Neural cell (in vitro differentiated cells): ENCODE measurements around the gene RAPGEF3.

Experiments
- CTCF ChIP-seq: fragments of 450-650 bp; IDR thresholded peaks from 2 replicates; pipeline ENCODE4 v1.5.1; 2014; ENCODE audit warnings: antibody characterized with exemption, mild to moderate bottlenecking, moderate library complexity; ENCODE audit not compliant: poor library complexity, severe bottlenecking
- EP300 ChIP-seq: fragments of 450-650 bp; conservative IDR thresholded peaks from 2 replicates; pipeline ENCODE4 v1.6.1; 2014; ENCODE audit warnings: antibody characterized with exemption, mild to moderate bottlenecking, moderate library complexity; ENCODE audit not compliant: poor library complexity, severe bottlenecking
- EZH2 ChIP-seq: fragments of 200-600, 300-800 bp; shearing (Covaris generic), sonication (generic); IDR thresholded peaks from 2 replicates; pipeline ENCODE4 v1.6.1; 2014; ENCODE audit warnings: antibody characterized with exemption, low read length, borderline replicate concordance, mild to moderate bottlenecking; ENCODE audit not compliant: insufficient read depth, poor library complexity, severe bottlenecking
- POLR2AphosphoS5 ChIP-seq: IDR thresholded peaks from 2 replicates; pipeline ENCODE4 v1.6.1; 2012
- RAD21 ChIP-seq: fragments of 450-650 bp; conservative IDR thresholded peaks from 2 replicates; pipeline ENCODE4 v1.6.1; 2014; ENCODE audit warnings: antibody characterized with exemption, mild to moderate bottlenecking, moderate library complexity
- SMC3 ChIP-seq: fragments of 450-650 bp; conservative IDR thresholded peaks from 2 replicates; pipeline ENCODE4 v1.6.1; 2014; ENCODE audit warnings: antibody characterized with exemption, mild to moderate bottlenecking, moderate library complexity; ENCODE audit not compliant: poor library complexity
- TAF1 ChIP-seq: IDR thresholded peaks from 2 replicates; pipeline ENCODE4 v1.6.1; 2012; ENCODE audit warnings: low read depth
- TF ChIP-seq, protein P1 (sequence below): IDR thresholded peaks from 2 replicates; pipeline ENCODE4 v1.6.1; 2012; ENCODE audit warnings: borderline replicate concordance

GRCh38 chr12:47729233-47729632 lies 29.4 kb downstream of the RAPGEF3 start:
- no peak for TF ChIP-seq CTCF
- no peak for TF ChIP-seq EZH2
- TF ChIP-seq RAD21, result no peak
- no peak for TF ChIP-seq TAF1
- TF ChIP-seq SMC3, result no peak
- no peak for TF ChIP-seq POLR2AphosphoS5
- TF ChIP-seq EP300, result no peak
- TF ChIP-seq, protein P1, sequence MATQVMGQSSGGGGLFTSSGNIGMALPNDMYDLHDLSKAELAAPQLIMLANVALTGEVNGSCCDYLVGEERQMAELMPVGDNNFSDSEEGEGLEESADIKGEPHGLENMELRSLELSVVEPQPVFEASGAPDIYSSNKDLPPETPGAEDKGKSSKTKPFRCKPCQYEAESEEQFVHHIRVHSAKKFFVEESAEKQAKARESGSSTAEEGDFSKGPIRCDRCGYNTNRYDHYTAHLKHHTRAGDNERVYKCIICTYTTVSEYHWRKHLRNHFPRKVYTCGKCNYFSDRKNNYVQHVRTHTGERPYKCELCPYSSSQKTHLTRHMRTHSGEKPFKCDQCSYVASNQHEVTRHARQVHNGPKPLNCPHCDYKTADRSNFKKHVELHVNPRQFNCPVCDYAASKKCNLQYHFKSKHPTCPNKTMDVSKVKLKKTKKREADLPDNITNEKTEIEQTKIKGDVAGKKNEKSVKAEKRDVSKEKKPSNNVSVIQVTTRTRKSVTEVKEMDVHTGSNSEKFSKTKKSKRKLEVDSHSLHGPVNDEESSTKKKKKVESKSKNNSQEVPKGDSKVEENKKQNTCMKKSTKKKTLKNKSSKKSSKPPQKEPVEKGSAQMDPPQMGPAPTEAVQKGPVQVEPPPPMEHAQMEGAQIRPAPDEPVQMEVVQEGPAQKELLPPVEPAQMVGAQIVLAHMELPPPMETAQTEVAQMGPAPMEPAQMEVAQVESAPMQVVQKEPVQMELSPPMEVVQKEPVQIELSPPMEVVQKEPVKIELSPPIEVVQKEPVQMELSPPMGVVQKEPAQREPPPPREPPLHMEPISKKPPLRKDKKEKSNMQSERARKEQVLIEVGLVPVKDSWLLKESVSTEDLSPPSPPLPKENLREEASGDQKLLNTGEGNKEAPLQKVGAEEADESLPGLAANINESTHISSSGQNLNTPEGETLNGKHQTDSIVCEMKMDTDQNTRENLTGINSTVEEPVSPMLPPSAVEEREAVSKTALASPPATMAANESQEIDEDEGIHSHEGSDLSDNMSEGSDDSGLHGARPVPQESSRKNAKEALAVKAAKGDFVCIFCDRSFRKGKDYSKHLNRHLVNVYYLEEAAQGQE, result no peak
